IMR-90 (cell line): Measurements from ENCODE around the gene TDRD12.

Source experiments
- BHLHE40 ChIP-seq: fragments of 150-350 bp; IDR thresholded peaks from 2 replicates; pipeline ENCODE4 v1.6.1; 2016; ENCODE audit warnings: mild to moderate bottlenecking, low read depth, low read length
- CEBPB ChIP-seq: IDR thresholded peaks from 2 replicates; pipeline ENCODE4 v1.6.1; 2012; ENCODE audit warnings: low read depth, low read length, improper control_type of control experiment
- CHD1 ChIP-seq: IDR thresholded peaks from 2 replicates; pipeline ENCODE4 v1.6.1; 2012; ENCODE audit warnings: low read depth, low read length, improper control_type of control experiment
- ELK1 ChIP-seq: fragments of 150-350 bp; IDR thresholded peaks from 2 replicates; pipeline ENCODE4 v1.6.1; 2016; ENCODE audit warnings: low read depth, mild to moderate bottlenecking, low read length, moderate library complexity, borderline replicate concordance
- FOS ChIP-seq: fragments of 150-350 bp; IDR thresholded peaks from 2 replicates; pipeline ENCODE4 v1.6.1; 2016; ENCODE audit warnings: low read depth, low read length
- MXI1 ChIP-seq: IDR thresholded peaks from 2 replicates; pipeline ENCODE4 v1.6.1; 2012; ENCODE audit warnings: low read depth, mild to moderate bottlenecking, low read length, moderate library complexity, borderline replicate concordance
- POLR2A ChIP-seq: IDR thresholded peaks from 2 replicates; pipeline ENCODE4 v1.6.1; 2012; ENCODE audit warnings: mild to moderate bottlenecking, low read depth, low read length
- SMC3 ChIP-seq: fragments of 150-350 bp; IDR thresholded peaks from 2 replicates; pipeline ENCODE4 v1.6.1; 2016; ENCODE audit warnings: low read depth, mild to moderate bottlenecking, antibody characterized with exemption, low read length, moderate library complexity
- TF ChIP-seq, protein P1 (sequence below): conservative IDR thresholded peaks from 2 replicates; pipeline ENCODE4 v1.5.1; 2012; ENCODE audit warnings: mild to moderate bottlenecking, low read depth, low read length, improper control_type of control experiment

DNA sequence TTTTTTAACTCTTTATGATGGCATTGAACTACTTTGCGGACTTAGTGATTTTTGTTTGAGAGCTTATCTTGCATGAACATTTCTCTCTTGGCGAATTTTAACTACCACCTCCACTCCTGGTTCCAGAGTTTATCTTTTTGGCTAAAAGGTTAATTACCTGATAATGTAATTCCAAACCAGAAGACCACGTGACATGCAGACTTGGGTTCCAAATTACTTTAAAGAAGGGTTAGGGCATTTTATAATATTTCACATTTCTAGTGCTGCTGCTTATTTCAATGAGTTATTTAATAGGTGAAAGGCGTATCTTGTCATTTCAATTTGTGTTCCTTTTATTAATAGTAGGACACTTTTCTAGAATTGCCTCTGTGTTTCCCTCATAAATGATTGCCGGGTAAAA is 52.0 kb downstream of the TDRD12 start:
- TF ChIP-seq SMC3 (no peak), CHD1 (no peak), BHLHE40 (no peak), POLR2A (no peak), ELK1 (no peak), CEBPB (no peak), FOS (no peak), MXI1 (no peak)
- TF ChIP-seq, protein P1, sequence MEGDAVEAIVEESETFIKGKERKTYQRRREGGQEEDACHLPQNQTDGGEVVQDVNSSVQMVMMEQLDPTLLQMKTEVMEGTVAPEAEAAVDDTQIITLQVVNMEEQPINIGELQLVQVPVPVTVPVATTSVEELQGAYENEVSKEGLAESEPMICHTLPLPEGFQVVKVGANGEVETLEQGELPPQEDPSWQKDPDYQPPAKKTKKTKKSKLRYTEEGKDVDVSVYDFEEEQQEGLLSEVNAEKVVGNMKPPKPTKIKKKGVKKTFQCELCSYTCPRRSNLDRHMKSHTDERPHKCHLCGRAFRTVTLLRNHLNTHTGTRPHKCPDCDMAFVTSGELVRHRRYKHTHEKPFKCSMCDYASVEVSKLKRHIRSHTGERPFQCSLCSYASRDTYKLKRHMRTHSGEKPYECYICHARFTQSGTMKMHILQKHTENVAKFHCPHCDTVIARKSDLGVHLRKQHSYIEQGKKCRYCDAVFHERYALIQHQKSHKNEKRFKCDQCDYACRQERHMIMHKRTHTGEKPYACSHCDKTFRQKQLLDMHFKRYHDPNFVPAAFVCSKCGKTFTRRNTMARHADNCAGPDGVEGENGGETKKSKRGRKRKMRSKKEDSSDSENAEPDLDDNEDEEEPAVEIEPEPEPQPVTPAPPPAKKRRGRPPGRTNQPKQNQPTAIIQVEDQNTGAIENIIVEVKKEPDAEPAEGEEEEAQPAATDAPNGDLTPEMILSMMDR, result no peak
